ENCODE measurements around the gene CMTM8. TPM values are rescaled to one million over a fixed set of nuclear protein-coding genes. Genes with fewer than 3 reads are reported as not detected.

CMTM8 gene
- total RNA-seq, 6 experiments from 2014 or later, result 13.3 to 27.1 (median 20.9) TPM

- WGBS (ENCODE audit: insufficient coverage, low coverage, low lambda C conversion rate, missing lambda C conversion rate), result 82% methylated on average over 4 of the region's 4 CpGs
- no peak for TF ChIP-seq CTCF (IDR thresholded peaks at IDR 0.05)
- DNase-seq (no peak), ATAC-seq (no peak)
- no peak overlapping the region for H3K4me3 ChIP-seq
- no peaks in the 10 kb centered on the region for H3K36me3 ChIP-seq
- intact Hi-C loops (cut with DNase I), result no loop called here
- H3K4me1 ChIP-seq, result no peaks in the 10 kb centered on the region
- no peak overlapping the region for H3K27ac ChIP-seq
- H3K9me3 ChIP-seq, result no peaks in the 10 kb centered on the region
- H3K27me3 ChIP-seq, result no peaks in the 10 kb centered on the region
Measured at GRCh38 chr3:32229565-32229964, 8.9 kb upstream of the CMTM8 start.

GRCh38 chr3:32236377-32236776, 2.1 kb upstream of the CMTM8 start:
- Histone ChIP-seq H3K27ac (peak overlapping the region in 1 of 3 donors; percentile 88), H3K9me3 (no peaks in the 10 kb centered on the region), H3K4me1 (peaks cover 0 to 16% (median 5%) of the 10 kb centered on the region in 4 donors), H3K27me3 (no peaks in the 10 kb centered on the region), H3K36me3 (no peaks in the 10 kb centered on the region), H3K4me3 (peak overlapping the region in 1 of 3 donors; percentile 80)
- DNase-seq (peak in 1 of 3 donors; percentile 57), ATAC-seq (no peak)
- TF ChIP-seq POLR2A (IDR thresholded peaks at IDR 0.05) (no peak), CTCF (IDR thresholded peaks at IDR 0.05) (no peak)
- intact Hi-C loops (cut with DNase I), result no loop called here

- no peaks in the 10 kb centered on the region for H3K27me3 ChIP-seq
- H3K9me3 ChIP-seq, result no peaks in the 10 kb centered on the region
- intact Hi-C loops (cut with DNase I), result no loop called here
- H3K4me3 ChIP-seq, result peak overlapping the region; percentile 77 to 92 (median 80)
- no peaks in the 10 kb centered on the region for H3K36me3 ChIP-seq
- peak overlapping the region; percentile 88 to 95 (median 89) for H3K27ac ChIP-seq
- WGBS (ENCODE audit: insufficient coverage, low coverage, low lambda C conversion rate, missing lambda C conversion rate), result 14% methylated on average over 11 of the region's 49 CpGs
- H3K4me1 ChIP-seq, result peaks cover 0 to 26% (median 9%) of the 10 kb centered on the region in 4 donors
- TF ChIP-seq POLR2A (IDR thresholded peaks at IDR 0.05) (no peak), CTCF (IDR thresholded peaks at IDR 0.05) (peak in 1 of 4 donors; percentile 4)
- DNase-seq (peak; percentile 84 to 90 (median 87)), ATAC-seq (peak; percentile 72 to 80 (median 78))
Measured at GRCh38 chr3:32237670-32238452, 619 bp upstream of the CMTM8 start.

GRCh38 chr3:32239307-32240158, 1.1 kb downstream of the CMTM8 start:
- peaks cover 0 to 26% (median 9%) of the 10 kb centered on the region in 4 donors for H3K4me1 ChIP-seq
- H3K9me3 ChIP-seq, result no peaks in the 10 kb centered on the region
- intact Hi-C loops (cut with DNase I), result no loop called here
- H3K27ac ChIP-seq, result peak overlapping the region; percentile 88 to 95 (median 89)
- WGBS (ENCODE audit: insufficient coverage, low coverage, low lambda C conversion rate, missing lambda C conversion rate), result 11% methylated on average over 8 of the region's 12 CpGs
- H3K36me3 ChIP-seq, result no peaks in the 10 kb centered on the region
- DNase-seq, result peak; percentile 33 to 80 (median 70)
- no peaks in the 10 kb centered on the region for H3K27me3 ChIP-seq
- ATAC-seq, result peak; percentile 41 to 61 (median 56)
- H3K4me3 ChIP-seq, result peak overlapping the region; percentile 77 to 92 (median 80)
- TF ChIP-seq CTCF (IDR thresholded peaks at IDR 0.05) (no peak), POLR2A (IDR thresholded peaks at IDR 0.05) (no peak)

Data from right lobe of liver (tissue), 6 donors.